CD1c-positive myeloid dendritic cell (primary cell): Measurements from ENCODE around the gene PMM1.
A peak's percentile ranks its signal among the peaks of the same experiment; 100 is the strongest.
"Not testable (repeated sequence)": the region's sequence is repeated elsewhere in the genome, so short reads cannot be mapped to it uniquely, and the experiment has no call there.

Source experiments
- DNase-seq: peaks from one replicate; pipeline ENCODE4 v3.0.0-alpha.2; 2016; ENCODE audit errors: extremely low spot score

PMM1 gene

DNA sequence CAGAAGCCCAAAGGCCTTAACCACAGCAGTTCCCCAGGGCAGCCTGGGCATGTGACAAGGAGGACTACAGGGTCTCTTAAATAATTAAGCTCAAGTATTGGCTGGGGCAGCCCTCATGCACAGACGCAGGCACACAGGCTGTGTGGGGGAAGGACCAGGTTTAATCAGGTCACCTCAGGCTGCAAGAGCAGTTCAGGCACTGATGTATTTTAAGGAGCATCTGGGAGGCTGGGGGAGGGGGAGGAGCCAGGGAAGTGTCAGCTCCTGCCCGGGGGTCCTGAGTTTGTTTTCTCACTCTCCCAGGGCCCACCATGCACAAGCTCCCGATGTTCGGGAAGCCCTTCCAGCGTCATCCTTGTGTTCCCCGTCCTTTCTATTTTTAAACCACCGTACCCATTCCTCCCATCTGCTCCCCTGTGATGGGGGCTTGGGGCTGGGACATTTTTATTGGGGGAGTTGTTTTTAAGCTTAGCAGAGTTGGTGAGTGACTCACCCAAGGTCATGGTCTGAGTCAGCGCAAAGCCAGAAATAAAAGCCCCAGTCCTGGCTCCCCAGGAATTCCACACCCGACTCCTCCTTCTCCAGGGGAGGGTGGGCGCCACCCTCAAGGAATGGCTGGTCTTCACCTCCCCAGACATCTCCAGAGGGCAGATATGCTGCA is 26.5 kb downstream of the PMM1 start:
- no peak for DNase-seq

DNA sequence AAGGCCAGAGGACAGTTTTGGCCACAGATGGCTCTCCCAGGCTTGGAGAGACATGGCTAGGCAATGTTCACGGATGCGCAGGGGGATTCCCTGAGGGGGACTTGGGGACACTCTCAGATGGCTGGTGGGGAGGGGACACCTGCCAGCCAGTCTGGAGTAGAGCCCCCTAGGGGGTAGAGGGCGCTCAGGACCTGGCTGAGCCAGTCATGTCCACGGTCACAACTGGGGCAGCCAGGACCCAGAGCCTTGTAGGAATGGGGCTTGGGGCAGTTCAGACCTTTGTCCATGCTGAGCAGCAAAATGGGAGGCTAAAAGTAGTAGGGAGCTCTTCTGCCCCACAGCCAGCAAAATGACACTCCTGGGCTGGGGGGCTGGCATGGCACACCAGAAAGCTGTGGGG is 27.2 kb downstream of the PMM1 start:
- no peak for DNase-seq

DNA sequence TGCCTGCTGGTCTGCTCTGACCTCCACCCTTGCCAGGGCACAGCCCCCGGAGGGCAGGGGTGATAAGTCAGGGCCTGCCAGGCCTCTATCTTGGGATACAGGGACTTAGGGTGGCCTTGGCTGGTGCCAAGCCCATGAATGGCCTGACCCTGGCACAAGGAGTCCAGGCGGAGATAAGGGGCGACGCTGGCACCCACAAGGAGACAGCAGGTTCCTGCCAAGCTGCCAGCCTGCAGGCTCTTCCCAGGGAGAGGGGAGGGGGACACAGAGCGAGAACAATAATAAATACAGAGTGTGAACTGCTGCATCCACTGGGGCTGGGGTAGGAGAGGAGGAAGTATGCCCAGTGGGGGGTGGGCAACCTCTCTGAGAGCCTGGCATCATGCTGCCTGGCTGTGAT is 27.9 kb downstream of the PMM1 start:
- DNase-seq = no peak

DNA sequence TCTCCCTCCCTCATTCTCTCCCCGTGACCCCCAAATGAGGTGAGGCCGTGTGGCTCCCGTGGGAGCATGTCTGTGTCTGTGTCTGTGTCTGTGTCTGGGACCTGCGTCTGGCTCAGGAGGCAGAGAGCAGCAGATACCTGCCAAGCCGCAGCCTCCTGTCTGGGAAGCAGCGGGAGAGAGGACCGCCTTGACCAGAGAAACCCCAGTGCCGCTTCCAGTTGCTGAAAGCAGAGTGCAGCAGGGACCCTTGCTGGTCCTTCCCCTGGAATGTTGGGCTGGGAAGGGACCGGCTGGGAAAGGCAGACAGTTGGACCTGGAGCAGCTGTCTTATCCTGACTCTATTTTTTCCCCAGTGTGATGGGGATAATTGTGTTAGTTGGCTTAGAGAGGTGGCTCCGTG is 28.3 kb downstream of the PMM1 start:
- DNase-seq = no peak

DNA sequence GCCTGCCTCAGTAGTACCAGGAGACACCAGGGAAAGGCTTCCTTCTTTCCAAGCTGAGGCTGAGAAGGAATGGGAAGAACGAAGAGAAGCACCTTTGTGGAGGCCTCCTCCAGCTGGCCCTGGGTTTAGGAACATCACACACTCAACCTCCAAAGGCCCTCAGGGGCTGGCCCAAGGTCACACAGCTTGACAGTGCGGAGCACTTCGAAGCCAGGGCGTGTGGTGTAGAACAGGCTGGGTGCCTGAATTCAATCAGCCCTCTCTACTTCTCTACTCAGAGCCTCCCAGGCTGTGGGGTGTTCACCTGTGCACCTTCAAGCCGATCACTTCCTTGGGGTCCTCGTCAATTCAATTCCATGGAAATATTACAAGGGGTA is 29.6 kb downstream of the PMM1 start:
- no peak for DNase-seq

DNA sequence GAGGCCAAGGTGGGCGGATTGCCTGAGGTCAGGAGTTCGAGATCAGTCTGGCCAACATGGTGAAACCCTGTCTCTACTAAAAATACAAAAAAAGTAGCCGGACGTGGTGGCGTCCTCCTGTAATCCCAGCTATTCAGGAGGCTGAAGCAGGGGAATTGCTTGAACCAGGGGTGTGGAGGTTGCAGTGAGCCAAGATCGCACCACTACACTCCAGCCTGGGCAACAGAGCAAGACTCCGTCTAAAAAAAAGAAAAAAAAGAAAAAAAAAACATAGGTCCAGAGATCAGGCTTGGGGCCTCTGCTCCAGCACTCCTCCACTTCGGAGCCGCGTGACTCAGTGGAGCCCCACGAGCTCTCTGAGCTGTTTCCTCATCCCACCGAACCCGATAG is 31.4 kb downstream of the PMM1 start:
- not testable (repeated sequence) for DNase-seq

DNA sequence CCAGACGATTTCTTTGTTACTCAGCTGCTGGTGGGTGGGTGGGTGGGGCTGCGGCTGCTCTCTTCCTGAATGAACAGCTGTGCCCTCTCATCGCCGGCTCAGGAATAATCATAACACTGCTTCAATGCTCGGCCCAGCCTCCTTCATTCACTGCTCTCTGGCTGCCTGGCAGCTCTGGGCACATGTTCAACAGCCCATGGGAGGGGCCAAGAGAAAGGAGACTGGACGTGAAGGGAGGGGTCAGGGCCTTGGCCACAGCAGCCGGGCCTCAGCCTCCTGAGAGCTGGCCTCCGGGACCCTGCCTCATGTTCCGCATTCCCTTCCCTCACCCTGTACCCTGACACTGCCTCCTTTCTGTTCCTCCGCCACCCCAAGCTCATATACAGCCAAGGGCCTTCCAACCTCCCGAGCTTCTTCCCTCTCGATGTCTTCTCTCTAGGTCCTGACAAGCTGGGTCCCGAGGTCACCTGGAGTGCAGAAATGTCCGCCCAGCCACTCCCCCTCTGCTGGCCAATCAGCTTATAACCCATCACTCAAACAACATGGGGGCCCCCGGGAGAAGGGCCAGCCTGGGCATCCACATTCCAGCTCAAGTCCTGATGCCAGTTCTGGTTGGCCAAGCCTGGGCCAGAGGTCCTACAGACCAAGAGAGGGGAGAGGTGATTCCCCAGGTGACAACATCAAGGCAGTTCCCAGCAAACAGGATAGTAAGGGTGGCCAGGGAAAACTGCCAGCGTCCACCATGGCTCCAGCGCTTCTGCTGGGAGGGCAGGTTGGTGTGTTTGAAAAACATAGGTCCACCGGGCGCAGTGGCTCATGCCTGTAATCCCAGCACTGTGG is 32.0 kb downstream of the PMM1 start:
- peak; percentile 17 for DNase-seq

DNA sequence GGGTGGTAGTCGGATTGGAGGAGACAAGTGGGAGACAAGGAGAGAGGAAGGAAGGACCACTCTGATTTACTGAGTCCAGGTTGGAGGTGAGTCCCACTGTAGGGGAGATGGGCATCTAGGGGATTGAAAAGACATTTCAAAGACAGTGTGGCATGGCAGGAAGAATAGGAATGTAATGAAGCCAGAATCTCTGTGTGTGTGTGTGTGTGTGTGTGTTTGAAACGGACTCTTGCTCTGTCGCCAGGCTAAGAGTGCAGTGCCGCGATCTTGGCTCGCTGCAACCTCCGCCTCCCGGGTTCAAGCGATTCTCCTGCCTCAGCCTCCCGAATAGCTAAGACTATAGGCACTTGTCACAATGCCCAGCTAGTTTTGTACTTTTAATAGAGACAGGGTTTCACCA is 33.1 kb downstream of the PMM1 start:
- no peak for DNase-seq

DNA sequence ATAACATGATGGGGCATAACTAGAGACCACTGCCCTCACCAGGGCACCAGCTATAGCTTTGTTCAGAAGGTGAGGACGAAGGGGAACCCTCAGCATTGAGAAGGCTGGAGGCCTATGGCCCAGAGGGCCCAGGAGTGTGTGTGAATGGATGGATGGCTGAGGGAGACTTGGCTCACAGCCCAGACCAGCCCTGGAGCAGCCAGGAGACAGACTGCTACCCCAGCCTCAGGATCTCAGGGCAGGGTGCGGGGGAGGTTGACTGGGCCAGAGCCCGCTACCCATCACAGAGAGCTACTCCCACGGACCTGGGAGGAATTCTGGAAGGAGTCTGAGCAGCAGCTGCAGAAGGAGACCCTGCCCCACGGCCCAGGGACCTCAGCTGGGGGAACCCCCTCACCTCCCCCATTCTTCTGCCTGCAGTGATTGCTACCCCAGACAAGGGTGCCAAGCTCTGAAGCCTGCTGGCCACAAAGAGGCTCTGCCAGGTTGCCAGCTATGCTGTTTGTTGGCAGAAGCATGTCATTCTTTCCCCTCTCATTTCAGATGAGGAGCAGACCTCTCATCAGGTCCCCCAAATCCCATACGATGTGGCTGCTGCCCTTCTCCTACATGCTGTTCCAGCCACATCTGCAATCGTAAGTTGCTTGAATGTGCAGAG is 34.2 kb downstream of the PMM1 start:
- DNase-seq = no peak

DNA sequence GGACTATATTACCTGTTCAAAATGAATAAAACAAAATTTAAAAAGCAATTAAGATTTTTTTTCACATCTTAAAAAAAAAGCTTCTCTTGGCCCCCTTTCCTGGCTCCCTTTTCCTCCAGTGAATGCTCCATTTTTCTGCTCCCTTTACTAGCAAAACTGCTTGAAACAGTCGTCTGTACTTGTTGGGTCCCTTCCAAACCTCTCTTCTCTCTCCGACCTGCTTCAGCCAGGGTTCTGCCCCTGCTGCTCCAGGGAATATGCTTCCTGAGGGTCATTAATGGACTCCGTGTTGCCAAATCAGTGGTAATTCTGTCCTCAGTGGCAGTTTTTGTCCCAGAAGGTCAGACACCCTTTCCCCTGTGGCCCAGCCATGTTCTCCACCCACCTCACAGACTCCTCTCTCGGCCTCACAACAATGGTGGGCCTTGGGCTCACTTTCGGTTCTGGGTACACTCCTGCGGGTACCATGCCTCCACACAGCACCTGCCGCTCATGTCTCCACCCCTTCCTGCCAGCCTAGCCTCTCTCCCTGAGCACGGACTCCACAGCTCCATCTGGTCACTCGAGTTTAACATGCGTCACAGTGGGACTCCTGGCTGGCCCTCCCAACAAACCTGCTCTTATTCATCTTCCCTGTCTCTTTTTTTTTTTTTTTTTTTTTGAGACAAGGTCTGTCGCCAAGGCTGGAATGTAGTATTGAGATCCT is 37.6 kb downstream of the PMM1 start:
- no peak for DNase-seq

DNA sequence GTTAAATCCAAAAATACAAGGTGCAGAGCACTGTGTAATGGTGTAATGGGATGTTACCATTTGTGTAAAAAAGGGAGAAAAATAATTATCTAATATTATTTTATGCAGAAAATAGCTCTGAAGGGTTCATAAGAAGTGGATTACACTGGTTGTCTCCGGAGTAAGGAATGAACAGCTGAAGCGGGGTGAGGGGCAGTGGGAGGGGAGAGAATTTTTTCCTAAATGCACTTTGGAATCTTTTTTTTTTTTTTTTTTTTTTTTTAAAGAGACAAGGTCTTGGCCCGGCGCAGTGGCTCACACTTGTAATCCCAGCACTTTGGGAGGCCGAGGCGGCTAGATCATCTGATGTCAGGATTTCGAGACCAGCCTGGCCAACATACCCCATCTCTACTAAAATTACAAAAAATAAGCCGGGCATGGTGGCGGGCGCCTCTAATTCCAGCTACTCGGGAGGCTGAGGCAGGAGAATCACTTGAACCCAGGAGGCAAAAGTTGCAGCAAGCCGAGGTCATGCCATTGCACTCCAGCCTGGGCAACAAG is 38.6 kb downstream of the PMM1 start:
- no peak for DNase-seq

DNA sequence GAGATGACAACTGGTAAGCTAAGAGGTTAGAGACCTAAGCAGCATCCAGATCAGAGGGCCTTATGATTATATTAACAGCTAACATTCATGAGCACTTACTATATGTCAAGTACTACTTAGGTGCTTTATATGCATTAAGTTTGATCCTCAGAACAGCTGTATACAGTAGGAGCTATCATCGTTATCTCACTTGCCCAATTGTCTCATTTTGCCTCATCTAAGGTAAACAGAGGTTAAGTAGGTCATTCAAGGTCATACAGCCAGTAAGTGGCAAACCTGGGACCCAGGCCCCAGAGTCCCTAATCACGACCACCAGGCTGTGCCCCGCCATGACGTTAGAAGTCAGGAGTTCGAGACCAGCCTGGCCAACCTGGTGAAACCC is 40.8 kb downstream of the PMM1 start:
- no peak for DNase-seq

DNA sequence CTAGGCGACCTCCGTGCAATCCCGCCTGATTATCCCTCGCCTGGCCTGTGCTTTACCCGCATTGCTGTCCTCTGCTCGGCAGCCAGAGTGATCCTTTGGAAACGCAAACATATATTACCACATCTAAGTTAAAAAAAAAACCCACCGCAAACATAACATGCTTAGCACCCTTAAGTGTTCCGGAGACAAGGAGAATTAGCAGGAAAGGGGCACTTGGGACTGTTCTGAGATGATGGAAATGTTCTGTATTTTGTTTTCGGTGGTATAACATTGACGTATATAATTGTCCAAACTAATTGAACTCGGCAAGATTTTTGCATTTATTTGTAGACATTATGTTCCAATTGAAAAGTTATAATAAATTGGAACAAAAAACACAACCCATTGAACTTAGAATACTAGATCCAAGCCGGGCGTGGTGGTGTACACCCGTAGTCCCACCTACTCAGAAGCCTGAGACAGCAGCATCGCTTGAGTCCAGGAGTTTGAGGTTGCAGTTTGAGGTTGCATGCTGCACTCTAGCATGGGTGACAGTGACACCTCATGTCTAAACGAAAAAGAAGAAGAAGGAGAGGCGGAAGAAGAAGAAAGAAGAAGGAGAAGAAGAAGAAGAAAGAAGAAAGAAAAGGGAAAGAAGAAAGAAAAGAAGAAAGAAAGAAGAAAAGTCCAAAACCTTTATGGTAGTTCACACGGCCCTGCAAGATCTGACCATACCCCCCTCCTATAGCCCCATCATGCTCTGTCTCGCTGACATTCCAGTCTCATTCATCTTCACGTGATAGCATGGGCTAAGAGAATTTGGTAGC is 44.8 kb downstream of the PMM1 start:
- DNase-seq = peak; percentile 13

DNA sequence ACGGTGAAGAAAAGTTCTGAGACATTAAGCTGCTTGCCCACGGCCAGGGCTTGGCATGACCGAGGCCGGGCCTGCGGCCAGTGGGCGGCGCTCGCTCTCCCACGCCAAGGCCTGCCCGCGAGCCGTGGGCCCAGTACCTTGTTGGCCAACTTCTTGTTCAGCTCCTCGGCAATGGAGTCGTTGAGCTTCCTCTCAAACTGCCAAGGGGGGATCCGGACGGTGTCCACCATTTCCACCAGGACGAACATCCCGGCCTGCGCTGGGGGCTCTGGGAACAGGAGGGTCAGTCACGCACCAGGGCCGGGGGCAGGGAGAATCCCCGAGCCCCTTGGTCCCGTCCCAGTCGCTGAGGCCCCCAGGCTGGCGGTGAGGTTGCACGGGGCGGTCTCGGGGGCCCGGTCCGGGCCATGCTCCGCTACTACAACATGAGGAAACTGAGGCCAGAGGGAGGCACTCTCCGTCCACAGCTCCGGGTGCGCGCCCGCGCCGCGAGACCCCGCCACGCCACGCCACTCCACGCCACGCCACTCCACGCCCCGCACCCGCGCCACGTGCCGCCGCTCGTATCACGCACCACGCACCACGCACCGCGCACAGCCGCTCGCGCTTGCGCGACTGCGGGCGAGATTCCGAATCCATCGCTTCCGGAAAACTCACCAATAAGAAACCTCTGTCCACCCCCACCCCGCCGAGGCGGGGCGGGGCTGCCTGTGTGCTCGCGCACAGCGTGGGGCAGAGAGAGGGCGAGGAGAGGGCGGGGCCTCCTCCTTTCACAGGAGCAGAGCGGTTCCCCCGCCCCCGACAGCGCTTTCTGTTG is 45.6 kb downstream of the PMM1 start, which contains the start of gene POLR3H:
POLR3H (minus strand) TSS at position 617 of the 817 bp plus-strand sequence; CDS start at position 248, 369 bp downstream.
- peak; percentile 99 for DNase-seq

DNA sequence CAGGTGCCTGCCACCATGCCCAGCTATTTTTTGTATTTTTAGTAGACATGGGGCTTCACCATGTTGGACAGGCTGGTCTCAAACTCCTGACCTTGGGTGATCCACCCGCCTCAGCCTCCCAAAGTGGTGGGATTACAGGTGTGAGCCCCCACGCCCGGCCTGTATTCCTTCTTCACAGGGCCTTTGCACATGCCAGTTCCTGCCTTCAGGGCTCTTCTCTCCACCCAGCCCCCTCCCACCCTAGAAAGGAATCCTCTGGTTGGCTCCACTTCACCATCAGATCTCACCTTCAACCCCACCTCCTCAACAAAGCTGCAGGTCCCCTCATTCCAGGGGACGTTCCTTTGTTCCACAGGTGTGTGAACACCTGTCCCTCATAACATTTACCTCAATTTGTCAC is 47.4 kb downstream of the PMM1 start:
- DNase-seq = no peak

DNA sequence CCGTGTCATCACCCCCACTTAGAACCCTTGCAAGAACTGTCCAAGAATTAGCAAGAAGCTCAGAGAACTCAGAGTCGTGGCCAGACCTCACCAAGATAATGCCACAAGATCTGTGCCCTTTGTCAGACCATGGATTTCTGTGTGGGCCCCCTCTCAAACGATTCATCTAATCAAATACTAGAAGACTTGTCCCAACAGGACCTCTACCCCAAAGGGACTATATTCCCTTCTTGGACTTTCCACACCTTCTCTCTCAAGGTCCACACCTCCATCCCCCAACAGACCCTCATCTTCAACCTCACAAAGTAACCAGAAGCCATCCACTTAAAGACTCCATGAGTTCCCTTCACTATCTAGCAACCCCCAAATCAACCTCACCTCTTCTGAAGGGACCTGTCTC is 48.2 kb downstream of the PMM1 start:
- no peak for DNase-seq

DNA sequence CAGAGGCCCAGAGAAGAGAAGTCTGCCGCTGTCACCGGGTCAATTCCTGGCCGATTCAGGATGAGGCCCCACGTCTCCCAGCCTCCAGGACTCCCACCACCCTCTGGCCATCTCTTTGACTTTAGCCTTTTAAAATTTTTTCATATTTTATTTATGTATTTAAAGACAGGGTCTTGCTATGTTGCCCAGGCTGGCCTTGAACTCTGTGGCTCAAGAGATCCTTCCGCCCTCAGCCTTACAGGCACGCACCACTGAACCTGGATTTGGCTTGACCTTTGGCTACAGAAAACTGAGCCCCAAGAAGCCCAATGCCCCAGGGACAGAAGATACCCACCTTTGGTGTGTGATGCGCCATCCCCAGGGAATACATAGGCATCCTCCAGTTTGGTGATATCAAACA is 49.3 kb downstream of the PMM1 start:
- DNase-seq = no peak

DNA sequence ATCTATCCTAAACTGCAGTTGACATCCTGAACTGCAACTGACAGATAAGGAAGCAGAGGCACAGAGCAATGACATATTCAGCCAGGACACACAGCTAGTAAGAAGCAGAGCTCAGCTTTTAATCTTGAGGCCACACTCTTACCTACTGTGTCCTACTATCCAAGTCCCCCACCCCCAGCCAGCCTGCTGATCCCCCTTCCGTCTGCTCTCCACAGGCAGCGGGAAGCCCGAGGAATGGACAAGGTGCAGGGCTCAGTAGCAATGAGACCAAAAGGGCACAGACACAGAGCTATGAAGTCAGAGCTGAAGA is 49.7 kb downstream of the PMM1 start:
- no peak for DNase-seq

DNA sequence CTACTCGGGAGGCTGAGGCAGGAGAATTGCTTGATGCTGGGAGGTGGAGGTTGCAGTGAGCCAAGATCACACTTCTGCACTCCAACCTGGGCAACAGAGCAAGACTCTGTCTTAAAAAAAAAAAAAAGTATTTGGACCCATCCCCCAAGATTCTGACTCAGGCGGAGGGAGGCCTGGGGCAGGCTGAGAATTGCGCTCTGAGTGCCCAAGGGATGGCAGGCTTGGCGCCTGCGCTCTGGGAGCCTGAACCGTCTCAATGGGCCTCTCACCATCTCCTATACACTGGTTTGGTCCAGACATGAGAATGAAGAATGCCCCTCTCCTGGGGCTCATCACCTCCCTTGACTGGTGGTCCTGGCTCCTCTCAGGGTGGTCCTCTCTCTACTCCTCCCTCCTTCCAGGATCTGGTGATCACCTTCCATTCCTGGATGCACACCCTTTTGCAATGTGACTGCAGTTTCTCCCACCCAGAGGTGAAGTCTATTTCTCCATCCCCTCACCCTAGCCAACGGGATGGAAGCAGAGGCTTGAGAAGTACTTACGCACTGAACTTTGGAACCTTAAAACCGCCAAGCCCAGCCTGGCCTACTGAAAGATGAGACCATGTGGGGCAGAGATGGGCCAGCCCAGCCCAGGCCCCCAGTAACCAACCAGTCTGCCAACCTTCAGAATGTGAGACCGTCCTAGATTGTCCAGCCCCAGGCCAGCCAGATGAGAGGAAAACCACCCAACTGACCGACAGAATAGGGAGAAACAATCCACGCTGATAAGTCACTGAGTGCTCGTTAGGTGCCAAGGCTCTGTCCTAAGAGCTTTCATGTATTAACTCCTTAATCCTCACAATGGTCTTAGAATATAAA is 50.3 kb downstream of the PMM1 start:
- no peak for DNase-seq

DNA sequence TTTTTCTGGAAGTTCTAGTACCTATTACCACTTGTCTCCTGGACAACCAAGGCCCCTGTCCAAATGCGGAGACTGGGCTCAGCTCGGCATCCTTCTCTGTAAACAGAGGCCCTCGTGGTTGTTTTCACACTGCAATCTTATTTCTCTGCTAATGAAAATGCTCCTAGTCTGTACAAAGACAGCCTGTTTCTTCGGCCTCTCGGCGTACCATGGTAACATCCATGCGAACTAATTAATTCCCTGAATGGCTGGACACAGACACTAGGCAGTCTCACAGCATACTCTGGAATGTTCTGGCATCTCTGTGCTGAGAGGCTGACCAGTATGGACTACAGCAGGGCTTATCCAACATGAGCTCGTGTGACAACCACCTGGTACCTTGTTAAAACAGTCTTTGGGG is 51.1 kb downstream of the PMM1 start:
- no peak for DNase-seq
